ENCODE data around the gene BPIFB1.

BPIFB1 gene

DNA sequence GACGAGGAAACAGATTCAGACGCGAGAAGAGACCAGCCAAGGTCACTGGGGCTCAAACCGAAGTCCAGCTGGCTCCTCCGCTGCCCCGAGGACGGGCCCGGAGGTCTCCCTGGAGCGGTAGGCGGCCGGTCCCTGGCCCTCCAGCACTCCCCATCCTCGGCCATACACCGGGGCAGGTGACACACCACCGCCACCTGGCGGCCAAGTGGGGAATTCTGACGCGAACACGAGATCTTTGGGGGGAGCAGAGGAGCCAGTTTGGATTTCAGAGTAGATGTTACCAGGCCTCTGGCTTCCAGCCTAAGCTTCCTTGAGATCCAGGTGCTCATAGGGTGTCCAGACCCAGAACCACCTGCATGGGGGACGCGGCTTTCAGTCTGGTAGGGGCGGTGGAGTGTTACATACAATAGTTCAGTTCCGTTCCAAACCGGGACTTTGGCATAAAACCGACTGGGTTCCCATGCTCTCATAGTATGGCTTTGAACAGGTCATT lies 16.1 kb downstream of the BPIFB1 start:
- DNase-seq: peak; percentile 18 to 71

DNA sequence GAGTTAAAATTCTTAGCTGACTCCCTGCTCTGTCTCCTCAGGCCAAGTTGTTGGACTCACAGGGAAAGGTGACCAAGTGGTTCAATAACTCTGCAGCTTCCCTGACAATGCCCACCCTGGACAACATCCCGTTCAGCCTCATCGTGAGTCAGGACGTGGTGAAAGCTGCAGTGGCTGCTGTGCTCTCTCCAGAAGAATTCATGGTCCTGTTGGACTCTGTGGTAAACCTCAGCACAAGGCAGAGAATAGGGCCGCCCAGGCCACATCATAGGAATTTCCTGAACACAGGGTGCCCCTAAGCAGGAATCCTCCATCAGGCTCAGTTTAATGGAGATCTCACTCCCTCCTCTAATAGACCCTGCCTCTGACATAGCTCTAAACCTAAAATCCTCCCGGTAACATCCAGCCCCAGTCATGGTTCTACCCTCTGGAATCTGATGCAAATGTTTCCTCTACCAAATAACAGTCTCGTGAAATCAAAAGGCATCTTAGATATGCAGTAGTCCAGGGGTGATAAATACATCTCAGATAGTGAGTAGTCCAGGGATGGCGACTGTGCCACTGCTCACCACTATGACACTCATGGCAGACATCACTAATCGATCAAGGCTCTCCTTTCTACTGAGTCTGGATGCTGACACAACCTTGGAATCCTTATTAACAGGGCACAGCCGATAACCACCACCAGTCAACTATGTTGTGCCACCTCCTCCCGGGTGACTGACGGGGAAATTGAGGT lies 18.3 kb downstream of the BPIFB1 start:
- DNase-seq: no peak

DNA sequence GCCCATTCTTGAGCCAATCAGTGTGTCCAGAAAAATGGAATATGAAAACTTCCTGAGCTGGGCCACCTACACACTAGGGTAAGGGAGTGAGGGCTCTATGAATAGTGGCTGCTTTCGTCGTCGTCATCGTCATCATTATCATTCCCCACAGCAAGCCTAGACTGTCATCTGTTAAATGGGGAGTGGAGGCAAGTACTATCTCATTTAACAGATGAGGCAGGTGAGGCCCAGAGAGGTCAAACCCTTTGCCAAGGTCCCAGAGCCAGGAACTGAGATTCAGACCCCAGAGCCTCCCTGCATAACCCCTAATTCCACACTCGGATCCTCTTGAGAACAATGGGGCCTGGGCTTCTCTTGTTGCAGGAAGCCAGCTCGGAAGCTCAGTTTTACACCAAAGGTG lies 20.6 kb downstream of the BPIFB1 start:
- DNase-seq: no peak

DNA sequence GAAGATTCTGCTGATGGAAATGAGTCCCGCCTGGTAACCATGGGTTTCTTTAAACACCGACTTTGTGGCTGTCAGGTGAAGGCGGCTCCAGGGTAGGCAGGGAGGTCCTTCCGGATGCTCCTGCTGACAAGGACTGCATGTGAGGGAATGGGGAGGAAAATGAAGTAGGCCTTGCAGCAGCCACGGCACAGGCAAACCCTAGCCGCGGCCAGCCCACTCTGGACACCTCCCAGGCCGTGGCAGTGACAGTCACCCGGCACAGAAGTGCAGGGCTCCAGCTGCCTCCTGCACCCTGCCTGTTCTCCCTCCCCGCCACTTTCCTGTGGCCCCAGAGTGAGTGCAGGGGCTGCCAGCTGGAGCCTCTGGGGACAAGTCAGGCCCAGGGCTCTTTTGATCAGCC lies 21.0 kb downstream of the BPIFB1 start:
- DNase-seq: no peak

DNA sequence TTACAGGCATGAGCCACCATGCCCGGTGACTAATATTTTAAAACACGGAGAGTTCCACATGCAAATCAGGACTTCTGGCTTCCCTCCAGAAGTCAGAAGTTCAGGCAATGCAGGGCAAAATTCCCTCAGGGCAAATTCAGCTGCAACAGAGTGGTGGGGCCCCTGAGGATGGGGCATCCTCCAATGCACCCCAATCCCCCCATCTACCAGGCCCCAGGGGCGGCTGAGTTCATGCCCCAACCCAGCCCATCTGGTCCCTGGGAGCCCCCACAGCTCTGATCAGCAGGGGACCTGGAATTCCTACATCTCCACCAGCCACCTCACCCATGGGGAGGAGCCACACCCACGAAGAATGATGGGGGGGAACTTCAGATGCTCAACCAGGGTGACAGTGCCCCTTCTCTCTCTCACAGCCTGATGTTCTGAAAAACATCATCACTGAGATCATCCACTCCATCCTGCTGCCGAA lies 22.6 kb downstream of the BPIFB1 start:
- no peak for DNase-seq

DNA sequence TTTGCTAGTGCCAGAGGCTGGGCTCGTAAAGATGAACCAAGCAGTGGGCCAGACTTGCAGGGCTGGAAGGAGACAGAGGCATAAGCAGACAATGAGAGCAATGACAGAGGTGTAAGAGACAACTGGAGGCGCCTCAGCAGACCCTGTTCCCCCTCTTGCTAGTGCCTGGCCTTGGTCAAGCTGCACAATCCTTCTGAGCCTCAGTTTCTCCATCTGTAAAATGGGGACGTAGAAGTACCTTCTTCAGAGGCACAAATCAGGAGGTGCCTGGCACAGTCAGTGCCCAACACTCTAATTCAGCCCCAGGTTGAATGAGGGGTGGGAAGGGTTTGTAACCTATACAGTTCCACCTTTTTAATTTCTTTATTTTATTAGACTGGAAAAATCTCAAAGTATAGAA lies 23.2 kb downstream of the BPIFB1 start:
- no peak for DNase-seq

DNA sequence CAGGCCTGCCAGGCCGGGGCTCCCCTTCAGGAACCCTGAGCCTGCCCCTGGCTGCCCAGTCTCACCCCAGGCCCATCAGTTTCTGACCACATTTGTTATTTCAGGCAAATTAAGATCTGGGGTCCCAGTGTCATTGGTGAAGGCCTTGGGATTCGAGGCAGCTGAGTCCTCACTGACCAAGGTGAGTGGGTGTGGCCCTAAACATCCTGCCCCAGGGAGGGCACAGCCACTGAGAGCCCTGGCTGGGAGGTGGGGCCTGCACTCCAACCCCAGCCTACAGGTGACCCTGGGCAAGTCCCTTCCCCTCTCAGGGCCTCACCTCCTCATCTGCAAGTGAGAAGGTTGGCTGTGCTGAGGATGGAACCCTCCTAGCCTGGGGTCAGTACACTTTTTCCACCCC lies 23.8 kb downstream of the BPIFB1 start:
- DNase-seq: no peak

DNA sequence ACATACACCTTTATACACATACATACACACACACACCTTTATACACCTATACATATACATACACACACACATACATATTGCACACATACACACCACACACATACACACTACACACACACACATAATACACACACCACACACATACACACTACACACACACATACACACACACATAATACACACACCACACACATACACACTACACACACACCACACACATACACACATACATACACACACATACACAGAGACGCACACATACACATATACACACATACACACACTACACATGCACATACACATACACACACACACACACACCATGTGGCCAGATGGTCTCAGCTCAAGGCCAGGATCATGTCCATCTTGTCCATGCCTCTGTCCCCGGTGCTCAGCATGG lies 25.7 kb downstream of the BPIFB1 start:
- no peak for DNase-seq

DNA sequence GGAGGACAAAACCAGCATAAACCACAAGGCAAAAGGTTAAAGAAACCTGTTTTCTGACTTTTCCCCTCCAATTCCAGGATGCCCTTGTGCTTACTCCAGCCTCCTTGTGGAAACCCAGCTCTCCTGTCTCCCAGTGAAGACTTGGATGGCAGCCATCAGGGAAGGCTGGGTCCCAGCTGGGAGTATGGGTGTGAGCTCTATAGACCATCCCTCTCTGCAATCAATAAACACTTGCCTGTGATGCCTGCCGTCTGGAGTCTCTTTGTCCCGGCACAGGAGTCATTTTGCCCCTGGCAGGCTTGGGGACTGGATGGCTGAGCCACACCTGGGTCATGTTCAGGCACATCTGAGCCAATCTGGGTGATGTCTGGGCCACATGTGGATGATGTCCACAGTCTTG lies 26.6 kb downstream of the BPIFB1 start:
- no peak for DNase-seq

DNA sequence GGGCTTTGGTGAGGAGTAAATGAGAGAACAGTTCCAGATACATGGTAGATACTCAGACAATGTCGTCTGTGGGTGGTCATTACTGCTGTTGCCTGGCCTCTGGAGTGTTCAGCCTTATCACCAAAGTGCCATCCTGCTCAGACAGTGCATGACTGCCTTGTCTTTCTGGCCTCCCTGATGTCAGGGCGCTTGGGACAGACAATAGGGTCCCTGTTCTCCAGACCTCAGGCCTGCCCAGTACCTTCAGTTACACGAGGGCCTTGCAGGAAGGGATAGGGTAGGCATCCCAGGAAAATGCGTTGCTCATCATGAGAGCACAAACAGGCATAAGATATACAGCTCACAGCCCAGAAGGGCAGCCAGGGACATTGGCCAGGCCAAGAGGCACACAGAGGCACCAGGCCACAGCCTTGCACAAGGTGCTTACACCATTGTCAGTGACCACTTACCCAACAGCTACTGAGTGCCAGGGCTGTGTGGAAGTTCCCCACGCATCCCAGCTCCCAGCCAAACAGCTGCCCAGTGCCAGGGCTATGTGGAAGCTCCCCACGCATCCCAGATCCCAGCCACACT lies 27.4 kb downstream of the BPIFB1 start:
- no peak for DNase-seq

DNA sequence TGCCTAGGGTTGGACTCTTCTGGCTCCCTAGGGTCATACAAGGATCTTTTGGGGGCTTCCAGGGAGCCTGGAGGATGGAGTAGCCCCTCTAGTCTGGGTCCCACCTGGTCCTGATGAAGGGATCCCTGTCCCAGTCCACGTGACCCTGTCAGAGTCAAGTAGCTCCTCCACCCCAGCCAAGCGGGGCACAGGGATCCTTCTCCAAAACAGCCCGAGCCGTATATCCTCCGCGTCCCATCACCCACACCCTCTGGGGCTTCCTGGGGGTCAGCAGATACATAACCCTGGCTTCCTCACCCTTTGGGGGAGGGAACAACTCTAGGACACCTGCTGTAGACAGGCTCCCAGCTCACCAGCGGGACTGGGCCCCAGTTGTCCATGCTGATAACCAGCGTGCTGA lies 28.0 kb downstream of the BPIFB1 start:
- no peak for DNase-seq

DNA sequence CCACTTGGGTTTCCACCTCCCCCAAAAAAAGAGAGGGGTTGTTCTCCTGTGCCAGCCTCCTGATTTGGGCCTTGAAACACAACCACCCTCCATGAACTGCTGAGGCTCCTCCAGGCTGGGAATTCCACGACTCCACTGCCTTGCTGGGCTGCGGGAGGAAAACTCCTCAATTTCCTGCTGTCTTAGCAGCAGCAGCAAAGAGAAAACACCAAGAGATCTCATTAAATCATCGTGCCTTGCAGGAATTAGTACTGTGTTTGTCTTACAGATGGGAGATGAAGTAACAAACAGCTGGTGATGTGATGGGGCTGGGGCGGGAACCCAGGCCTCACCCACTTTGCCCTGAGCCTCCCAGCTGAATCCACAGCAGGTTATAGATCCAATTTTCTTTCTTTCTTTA lies 29.0 kb downstream of the BPIFB1 start:
- DNase-seq: no peak

DNA sequence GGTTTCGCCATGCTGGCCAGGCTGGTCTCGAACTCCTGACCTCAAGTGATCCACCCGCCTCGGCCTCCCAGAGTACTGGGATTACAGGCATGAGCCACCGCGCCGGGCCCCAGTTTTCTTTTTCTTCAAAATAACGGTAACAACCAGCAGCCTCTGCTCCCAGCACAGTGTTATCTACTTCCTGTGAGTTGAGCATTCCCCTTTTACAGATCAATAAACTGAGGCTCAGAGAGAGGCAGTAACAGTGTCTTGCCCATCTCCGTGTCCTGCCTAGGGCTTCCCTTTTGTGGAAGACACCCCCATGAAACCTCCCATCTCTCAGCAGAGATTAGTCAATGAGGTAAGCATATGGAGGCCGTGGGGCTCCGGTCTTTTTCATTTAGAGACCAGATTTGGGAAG lies 29.6 kb downstream of the BPIFB1 start:
- DNase-seq: no peak

DNA sequence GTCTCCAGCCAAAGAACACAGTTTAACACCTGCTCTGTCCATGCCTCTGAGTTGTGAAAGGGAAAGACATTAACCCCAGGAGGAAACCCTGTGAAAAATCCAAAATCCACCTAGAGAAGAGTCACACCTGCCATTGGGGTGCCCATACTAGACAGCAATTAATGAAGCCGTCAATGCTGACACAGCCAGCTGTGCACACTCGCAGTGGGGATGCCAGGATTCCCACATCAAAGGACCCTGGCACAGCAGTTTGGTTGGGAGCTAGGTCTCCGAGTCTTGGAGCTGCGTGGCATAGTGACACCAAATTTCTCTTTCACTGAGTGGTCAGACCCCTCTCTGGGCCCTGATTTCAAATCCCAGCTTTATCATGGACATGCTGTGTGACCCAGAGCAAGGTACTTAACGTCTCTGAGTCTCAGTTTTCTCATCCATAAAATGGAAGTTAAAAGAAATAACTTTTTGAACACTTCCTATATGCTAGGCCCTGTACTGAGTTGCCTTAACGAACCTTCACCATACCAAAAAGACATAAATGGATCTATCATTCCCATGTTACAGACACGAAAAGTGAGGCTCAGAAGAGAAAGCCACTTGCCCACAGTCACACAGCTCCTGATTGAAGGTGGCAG lies 30.8 kb downstream of the BPIFB1 start:
- DNase-seq: no peak

DNA sequence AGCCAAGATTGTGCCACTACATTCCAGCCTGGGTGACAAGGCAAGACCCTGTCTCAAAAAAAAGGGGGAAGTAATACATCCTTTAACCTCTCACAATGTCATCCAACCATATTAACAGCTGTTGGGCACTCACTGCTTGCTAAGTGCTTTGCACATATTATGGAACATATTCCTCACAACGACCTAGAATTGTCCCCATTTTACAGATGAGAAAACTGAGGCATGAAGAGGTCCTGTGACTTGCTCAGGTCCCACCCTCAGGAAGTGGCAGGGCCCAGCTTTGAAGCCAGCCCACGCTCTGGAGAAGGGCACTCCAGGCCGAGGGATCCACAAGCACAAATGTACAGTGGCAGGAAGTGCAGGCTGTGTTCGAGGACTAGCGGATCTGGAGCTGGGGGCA lies 33.3 kb downstream of the BPIFB1 start:
- no peak for DNase-seq

DNA sequence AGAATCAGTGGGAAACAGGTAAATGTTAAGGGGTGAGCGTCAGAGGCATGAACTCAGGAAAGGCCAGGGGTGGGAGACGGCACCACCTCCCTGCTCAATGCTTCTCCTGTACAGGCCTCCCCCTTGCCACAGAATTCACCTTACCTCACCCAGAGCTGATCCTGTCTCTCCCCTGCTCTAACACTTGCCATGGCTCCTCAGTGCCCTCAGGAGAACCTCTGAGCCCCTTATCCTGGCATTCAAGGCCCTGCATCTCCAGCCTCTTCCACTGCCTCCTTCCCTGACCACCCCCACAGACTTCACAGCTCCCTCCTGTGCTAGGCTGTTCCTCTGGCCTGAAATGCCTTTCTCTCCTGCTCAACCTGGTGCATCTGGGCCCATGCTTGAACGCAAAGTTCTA lies 33.9 kb downstream of the BPIFB1 start:
- DNase-seq: no peak

DNA sequence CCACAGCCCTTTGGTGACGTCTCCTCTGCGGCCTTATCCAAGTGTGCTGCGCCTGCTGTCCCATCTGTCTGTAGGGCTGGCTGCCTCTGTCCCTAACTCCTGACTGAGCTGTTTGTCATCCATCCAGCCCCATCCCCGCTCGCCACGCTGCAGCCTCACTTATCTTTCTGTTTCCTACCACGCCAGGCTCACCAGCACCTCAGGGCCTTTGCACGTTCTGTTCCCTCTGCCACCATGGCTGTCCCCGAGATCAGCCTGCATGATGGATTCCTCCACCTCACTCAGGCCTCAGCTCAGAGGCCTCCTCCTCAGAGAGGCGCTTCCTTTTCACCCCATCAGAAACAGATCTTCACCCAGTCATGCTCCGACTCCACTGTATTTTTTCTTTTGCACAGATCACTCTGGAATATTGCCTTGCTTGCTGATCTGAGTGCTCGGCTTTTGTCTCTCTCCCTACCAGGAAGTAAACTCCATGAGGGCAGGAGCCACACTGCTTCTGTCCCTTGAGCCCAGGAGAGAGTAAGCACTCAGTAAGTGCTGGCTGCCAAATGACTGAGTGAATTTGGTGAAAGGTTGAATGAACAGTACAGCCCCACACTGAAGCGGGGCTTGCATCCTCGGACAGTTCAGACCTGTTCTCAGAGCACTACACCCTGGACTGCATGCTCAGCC lies 34.5 kb downstream of the BPIFB1 start:
- no peak for DNase-seq

DNA sequence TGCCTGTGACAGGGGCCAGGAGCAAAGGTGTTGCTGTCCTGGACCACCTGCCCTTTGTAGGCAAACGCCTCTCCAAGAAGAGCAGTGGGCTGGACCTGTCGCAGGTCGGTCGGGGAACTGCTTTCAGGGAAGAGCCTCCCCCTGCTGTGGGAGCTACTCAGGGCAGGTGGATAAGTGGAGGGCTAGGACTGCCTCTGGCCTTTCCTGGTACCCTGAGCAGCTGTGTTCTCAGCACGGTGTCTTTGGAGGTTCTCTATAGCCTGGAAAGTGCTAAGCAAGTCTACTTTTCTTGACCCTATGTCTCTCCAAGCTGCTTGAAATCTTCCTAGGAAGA lies 35.0 kb downstream of the BPIFB1 start:
- no peak for DNase-seq

DNA sequence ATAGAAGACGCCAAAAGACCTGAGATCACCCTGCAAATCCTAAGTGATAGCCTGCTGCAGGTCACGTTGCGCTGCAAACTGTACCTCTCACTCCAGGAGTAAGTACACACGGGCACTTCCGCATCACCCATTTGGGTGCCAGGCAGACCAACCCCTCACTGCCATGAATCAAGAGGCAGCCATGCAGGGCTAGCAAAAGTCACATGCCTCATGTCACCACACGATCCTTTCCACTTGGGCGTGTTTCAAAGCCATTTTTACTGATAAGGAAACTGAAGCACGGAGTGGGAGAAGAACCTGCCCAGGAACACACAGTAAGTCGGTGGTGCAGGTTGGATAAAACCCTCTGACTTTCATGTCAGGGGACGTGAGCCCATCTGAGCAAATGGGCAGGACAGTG lies 37.0 kb downstream of the BPIFB1 start:
- DNase-seq: no peak

DNA sequence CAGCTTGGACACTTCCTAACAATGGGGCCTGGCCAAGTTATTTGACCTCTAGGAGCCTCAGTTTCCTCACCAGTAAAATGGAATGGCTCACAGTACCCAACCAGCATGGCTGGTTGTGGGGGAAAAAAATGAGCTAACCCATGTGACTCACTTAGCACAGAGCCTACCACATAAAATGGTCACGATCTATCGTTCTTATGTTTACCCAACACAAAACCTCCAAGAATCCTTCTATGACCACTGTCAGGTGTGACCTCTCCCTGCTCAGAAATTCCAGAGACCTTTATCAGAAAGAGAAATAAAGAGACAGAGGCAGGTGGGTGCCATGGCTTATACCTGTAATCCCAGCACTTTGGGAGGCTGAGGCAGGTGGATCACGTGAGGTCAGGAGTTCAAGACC lies 39.4 kb downstream of the BPIFB1 start:
- DNase-seq: no peak

DNA sequence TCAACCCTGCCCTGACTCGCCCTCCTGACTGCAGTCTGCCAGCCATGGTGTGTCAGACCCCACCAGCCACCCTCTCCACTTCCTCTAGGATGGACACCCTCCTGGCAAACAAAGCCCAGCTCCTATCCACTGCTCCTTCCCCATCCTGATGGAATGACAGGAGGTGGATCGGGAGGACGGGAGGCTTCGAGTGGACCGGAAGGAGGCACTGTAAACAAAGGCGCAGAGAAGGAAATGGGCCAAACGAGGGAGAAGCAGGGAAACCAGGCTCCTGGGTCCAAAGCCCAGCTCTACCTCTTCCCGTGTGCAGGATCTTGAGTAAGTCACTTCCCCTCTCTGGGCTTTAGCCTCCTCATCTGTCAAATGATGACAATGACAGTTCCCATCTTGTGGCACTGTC lies 40.2 kb downstream of the BPIFB1 start:
- DNase-seq: no peak

DNA sequence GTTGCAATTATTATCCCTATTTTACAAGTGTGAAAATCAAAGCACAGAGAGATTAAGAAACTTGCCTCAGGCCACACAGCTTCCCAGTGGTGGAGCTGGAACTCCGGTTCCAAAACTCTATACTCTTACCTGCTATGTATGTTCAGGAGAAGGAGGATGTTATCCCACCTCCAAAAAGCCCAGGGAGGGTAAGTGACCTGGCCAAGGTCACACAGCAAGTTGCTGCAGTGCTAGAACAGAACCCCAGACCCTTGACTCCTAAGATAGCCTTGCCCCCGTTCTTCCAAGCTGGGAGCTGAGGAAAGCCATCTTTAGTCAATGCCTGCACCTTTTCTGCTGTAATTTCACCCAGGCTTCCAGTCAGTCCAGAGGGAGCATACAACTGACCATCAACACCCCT lies 42.3 kb downstream of the BPIFB1 start:
- DNase-seq: no peak

DNA sequence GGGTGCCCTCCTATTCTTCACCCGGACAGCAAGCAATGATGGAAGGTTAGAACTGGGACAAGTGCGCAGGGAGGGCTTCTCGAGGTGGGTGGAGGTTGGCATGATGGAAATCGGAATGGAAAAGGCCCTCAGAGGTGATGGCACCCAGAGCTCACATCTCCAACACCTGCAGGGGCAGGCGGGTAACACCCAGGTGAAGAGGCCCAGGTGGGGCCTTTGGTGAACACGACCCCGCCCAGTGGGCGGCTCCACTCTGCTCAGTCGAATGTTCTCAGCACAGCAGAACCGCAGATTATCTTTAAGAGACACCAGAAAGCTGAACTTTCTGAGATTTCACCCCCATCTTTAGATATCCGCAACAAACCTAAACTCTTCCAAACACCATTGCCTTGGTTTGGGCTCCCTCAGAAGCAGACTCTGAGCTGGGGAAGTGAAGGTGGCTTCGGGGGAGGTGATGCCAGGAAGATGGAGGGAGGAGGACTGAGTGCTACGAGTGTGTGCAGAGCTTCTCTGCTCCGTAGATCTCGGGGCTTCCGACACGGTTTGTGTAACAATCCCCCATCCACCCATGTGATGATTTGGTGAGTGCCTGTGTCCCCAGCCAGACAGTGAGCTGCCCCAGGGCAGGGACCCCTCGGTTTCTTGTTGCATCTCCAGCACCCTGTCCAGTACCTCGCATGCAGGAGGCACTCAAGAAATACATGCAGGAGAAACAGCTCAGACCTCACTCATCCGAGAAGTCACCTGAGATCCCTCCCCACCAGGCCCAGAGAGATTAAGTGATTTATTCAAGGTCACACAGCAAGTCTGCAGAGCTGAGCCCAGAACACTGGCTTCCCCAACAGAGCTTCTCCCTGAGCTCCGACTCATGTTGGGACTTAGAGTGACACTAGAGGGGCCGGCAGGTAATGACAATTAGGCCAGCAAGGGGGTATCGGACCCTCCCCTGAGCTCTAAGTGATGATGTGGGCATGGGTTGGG lies 45.4 kb downstream of the BPIFB1 start:
- no peak for DNase-seq

All from inflammatory macrophage treated with lipopolysaccharide for 1 hour (primary cell).